Loucy (cell line): ENCODE measurements around the gene DNAJA3.

Experiments
- CTCF ChIP-seq: fragments of 200-600 bp; sonication (generic); conservative IDR thresholded peaks from 2 replicates; pipeline ENCODE4 v1.5.1; 2014; ENCODE audit warnings: mild to moderate bottlenecking, antibody characterized with exemption, low read length
- EZH2phosphoT487 ChIP-seq: fragments of 200-600 bp; IDR thresholded peaks from 2 replicates; pipeline ENCODE4 v1.6.1; 2018; ENCODE audit warnings: antibody characterized with exemption, mild to moderate bottlenecking, moderate library complexity, borderline replicate concordance

GRCh38 chr16:4455951-4456350, 30.3 kb downstream of the DNAJA3 start:
- TF ChIP-seq CTCF (no peak), EZH2phosphoT487 (no peak)
